Mesothelial cell of epicardium (in vitro differentiated cells): ENCODE measurements around the gene GFM2. TPM values are rescaled to one million over a fixed set of nuclear protein-coding genes. Genes with fewer than 3 reads are reported as not detected.
"Not testable (repeated sequence)": the region's sequence is repeated elsewhere in the genome, so short reads cannot be mapped to it uniquely, and the experiment has no call there.

Experiments
- DNase-seq, 2 experiments: peaks; one replicate each; pipeline ENCODE4 v3.0.0; 2021; ENCODE audit warnings: low spot score in 2 of 2; ENCODE audit not compliant: unreplicated experiment in 2 of 2
- H3K27ac Mint-ChIP-seq: 2 replicates; pipeline ENCODE4 v1.8.0; 2021; ENCODE audit warnings: mixed read lengths
- H3K27me3 Mint-ChIP-seq: 2 replicates; pipeline ENCODE4 v1.8.0; 2021; ENCODE audit warnings: low read depth, mixed read lengths
- H3K36me3 Mint-ChIP-seq: 2 replicates; pipeline ENCODE4 v1.8.0; 2021; ENCODE audit warnings: mixed read lengths
- H3K4me1 Mint-ChIP-seq: 2 replicates; pipeline ENCODE4 v1.8.0; 2021; ENCODE audit warnings: mixed read lengths
- H3K4me3 Mint-ChIP-seq: 2 replicates; pipeline ENCODE4 v1.8.0; 2021; ENCODE audit warnings: mild to moderate bottlenecking, moderate library complexity, mixed read lengths
- H3K9me3 Mint-ChIP-seq: 2 replicates; pipeline ENCODE4 v1.8.0; 2021; ENCODE audit warnings: mixed read lengths
- total RNA-seq: library from RNA; stranded (reverse); gene quantifications from 3 replicates; pipeline ENCODE4 v1.2.1, GENCODE V29; 2021
- TF ChIP-seq, protein P1 (sequence below): fragments of 200-600 bp; sonication (generic); IDR thresholded peaks from one replicate; pipeline ENCODE4 v1.5.0; 2021; ENCODE audit warnings: antibody characterized with exemption; ENCODE audit not compliant: unreplicated experiment

Gene GFM2
- total RNA-seq, 1 donor from 2014 or later: 34.3 TPM

DNA sequence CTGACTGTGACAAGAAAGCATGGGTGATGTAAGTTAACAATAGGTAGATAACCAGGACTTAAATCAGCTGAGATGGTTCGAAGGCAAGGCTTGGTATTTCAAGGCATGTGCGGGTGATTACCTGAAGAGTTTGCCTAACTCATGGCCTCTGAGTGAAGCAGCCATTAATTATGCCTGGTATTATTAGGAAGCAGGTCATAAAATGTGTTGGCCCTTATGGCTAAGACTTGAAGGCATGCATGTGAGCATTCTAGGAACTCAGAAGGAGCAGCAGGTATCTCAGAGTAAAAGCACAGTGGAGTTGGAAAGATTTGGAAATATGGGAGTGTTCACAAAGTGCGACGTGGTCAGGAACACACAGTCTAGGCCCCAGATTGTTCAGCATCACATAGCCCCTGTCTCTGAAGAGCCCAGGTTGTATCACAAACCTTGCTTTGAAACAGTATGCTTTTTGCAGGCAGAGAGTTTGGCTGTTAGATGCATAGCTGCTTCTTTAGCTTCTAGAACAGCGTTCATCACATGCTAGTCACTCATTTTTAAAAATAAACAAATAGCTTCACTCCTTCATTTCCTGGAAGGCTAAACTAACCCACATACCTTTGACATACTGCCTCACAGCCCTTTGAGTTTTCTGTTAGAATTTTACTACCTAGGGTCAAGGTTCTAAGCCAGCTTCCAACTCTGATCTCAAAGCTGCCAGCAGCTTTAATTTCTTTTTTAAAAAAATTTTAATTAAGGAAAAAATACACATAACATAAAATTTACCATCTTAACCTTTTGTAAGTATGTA is 79.8 kb downstream of the GFM2 start:
- peaks cover 4% of the 10 kb centered on the region for H3K36me3 Mint-ChIP-seq
- H3K27ac Mint-ChIP-seq: no peak overlapping the region
- no peak for DNase-seq
- H3K4me1 Mint-ChIP-seq: peaks cover 20% of the 10 kb centered on the region
- TF ChIP-seq, protein P1, sequence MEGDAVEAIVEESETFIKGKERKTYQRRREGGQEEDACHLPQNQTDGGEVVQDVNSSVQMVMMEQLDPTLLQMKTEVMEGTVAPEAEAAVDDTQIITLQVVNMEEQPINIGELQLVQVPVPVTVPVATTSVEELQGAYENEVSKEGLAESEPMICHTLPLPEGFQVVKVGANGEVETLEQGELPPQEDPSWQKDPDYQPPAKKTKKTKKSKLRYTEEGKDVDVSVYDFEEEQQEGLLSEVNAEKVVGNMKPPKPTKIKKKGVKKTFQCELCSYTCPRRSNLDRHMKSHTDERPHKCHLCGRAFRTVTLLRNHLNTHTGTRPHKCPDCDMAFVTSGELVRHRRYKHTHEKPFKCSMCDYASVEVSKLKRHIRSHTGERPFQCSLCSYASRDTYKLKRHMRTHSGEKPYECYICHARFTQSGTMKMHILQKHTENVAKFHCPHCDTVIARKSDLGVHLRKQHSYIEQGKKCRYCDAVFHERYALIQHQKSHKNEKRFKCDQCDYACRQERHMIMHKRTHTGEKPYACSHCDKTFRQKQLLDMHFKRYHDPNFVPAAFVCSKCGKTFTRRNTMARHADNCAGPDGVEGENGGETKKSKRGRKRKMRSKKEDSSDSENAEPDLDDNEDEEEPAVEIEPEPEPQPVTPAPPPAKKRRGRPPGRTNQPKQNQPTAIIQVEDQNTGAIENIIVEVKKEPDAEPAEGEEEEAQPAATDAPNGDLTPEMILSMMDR: no peak
- H3K9me3 Mint-ChIP-seq: no peaks in the 10 kb centered on the region
- no peaks in the 10 kb centered on the region for H3K27me3 Mint-ChIP-seq
- no peak overlapping the region for H3K4me3 Mint-ChIP-seq

DNA sequence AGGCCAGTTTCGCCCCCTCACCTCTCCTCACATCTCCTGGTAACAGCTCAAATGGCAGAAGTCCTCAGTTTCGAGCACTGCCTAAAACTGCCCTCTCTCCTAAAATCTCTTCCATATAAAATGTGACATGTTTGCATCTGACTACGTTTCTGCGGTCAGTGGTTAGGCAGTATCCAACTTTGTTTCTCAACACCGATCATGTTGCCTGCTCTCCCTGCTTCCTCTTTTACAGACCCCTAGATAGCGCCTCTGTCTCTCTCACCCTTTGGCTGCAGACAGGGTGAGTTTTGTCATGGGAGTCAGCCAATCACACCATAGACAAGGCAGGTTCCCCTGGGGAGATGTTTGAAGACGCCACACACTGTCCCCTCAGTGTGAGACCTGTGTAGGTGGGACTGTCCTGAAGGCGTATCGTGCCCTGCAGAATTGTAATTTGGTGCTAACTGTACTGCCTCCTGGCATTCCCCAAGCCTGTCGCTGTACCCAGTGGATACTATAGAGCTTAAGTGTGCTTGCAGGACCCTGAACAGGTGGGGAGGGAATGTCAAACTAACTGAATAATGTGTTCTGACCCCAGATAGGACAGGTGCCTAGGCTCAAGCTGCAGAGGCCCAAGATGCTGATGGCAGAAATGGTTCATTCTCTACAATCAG is 80.8 kb downstream of the GFM2 start:
- Mint-ChIP-seq H3K4me3 (peak overlapping the region; percentile 66), H3K27ac (peak overlapping the region; percentile 0), H3K27me3 (no peaks in the 10 kb centered on the region), H3K4me1 (peaks cover 20% of the 10 kb centered on the region), H3K9me3 (no peaks in the 10 kb centered on the region), H3K36me3 (peaks cover 4% of the 10 kb centered on the region)
- DNase-seq: no peak
- TF ChIP-seq, protein P1: no peak

DNA sequence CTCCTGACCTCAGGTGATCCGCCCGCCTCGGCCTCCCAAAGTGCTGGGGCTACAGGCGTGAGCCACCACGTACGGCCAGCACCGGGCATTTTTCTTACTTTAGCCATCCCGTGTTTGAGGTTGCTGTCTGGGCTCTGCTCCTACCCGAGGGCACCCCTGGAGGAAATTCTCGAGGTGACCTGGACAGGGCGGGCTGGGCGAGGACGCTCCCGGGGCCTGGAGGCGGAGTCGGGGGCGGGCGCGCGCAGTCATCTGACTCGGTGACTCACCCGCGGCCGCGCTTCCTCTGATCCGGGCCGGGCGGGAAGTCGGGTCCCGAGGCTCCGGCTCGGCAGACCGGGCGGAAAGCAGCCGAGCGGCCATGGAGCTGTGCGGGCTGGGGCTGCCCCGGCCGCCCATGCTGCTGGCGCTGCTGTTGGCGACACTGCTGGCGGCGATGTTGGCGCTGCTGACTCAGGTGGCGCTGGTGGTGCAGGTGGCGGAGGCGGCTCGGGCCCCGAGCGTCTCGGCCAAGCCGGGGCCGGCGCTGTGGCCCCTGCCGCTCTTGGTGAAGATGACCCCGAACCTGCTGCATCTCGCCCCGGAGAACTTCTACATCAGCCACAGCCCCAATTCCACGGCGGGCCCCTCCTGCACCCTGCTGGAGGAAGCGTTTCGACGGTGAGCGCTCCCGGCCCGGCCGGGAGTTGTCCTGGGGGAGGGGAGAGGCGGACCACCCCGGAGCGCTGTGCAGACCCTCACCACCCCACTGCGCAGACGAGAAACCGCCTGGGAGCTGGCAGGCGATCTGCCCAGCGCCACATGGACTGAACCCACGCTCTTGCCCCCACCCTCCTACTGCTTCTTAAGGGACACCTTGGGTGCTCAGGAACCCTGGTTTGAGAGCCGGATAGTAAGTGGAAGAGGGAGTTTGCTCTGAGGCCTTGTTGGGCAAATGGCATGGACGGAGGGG is 81.7 kb downstream of the GFM2 start, which contains the start of gene HEXB:
Gene HEXB (plus strand): TSS at position 334 of the 952 bp plus-strand sequence. CDS start 28 bp downstream, at position 362.
- H3K9me3 Mint-ChIP-seq: no peaks in the 10 kb centered on the region
- H3K36me3 Mint-ChIP-seq: peaks cover 1% of the 10 kb centered on the region
- H3K27ac Mint-ChIP-seq: peak within 1 kb of the TSS; percentile 55
- H3K4me3 Mint-ChIP-seq: peak within 1 kb of the TSS; percentile 66
- no peaks in the 10 kb centered on the region for H3K27me3 Mint-ChIP-seq
- H3K4me1 Mint-ChIP-seq: peaks cover 20% of the 10 kb centered on the region
- peak; percentile 61 to 79 for DNase-seq
- TF ChIP-seq, protein P1: no peak

DNA sequence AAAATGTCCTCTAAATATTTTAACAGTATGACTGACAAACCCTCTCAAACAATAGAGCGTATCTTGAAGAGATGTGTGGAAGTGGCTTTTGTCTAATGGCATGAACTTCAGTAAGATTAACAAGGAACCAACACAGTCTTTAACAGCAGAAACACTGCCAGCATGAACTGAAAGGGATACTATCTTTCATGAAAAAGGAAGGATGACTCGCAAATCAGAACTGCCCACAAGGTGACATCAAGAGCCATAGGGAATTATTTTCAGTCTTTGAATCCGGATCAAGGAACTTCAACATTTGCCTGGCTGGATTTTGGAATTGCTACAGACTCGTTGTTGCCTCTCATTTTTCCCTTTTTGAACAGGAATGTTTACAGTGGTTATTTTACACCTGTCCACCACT is 87.0 kb downstream of the GFM2 start:
- TF ChIP-seq, protein P1: no peak
- H3K9me3 Mint-ChIP-seq: no peaks in the 10 kb centered on the region
- peaks cover 9% of the 10 kb centered on the region for H3K4me1 Mint-ChIP-seq
- H3K27me3 Mint-ChIP-seq: no peaks in the 10 kb centered on the region
- DNase-seq: no peak
- no peak overlapping the region for H3K4me3 Mint-ChIP-seq
- H3K36me3 Mint-ChIP-seq: no peaks in the 10 kb centered on the region
- no peak overlapping the region for H3K27ac Mint-ChIP-seq

DNA sequence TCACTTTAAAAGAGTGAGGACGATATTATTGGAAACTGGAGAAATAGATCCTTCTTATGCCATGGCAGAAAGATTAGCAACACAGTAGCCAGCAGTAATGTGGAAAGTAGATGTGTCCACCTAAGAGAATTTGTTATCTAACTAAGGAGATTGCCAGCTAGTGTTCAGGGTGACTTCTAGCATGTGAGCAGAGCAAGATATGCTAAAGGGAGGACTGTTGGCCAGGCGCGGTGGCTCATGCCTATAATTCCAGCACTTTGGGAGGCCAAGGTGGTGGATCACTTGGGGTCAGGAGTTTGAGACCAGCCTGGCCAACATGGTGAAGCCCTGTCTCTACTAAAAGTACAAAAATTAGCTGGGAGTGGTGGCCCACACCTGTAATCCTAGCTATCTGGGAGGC is 87.6 kb downstream of the GFM2 start:
- H3K27me3 Mint-ChIP-seq, H3K4me1 Mint-ChIP-seq, H3K36me3 Mint-ChIP-seq, H3K4me3 Mint-ChIP-seq, H3K27ac Mint-ChIP-seq, H3K9me3 Mint-ChIP-seq, DNase-seq: not testable (repeated sequence)

DNA sequence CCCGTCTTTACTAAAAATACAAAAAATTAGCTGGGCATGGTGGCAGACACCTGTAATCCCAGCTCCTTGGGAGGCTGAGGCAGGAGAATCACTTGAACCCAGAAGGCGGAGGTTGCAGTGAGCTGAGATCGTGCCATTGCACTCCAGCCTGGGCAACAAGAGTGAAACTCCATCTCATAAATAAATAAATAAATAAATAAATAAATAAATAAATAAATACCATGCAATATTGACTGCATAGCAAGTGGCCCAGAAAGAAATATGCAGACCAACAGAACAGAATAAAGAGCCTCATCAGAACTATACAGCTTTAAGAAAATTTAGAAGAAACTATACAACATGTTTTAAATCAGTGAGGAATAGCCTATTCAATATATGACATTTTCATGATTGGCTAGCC is 88.8 kb downstream of the GFM2 start:
- not testable (repeated sequence) for H3K27me3 Mint-ChIP-seq

DNA sequence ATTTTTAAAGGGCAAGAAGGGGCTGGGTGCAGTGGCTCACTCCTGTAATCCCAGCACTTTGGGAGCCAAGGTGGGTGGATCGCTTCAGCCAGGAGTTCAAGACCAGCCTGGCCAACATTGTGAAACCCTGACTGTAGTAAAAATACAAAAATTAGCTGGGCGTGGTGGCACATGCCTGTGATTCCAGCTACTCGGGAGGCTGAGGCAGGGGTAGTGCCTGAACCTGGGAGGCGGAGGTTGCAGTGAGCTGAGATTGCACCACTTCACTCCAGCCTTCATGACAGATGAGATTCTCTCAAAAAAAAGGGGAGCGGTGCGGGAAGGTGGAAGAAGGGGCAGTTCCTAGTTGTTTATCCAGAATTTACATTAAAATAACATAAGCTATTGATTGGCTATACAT is 90.5 kb downstream of the GFM2 start:
- H3K9me3 Mint-ChIP-seq, H3K27me3 Mint-ChIP-seq, H3K4me3 Mint-ChIP-seq, H3K27ac Mint-ChIP-seq, H3K4me1 Mint-ChIP-seq, DNase-seq, H3K36me3 Mint-ChIP-seq: not testable (repeated sequence)

More for the DNA sequence above, 88.8 kb downstream of the GFM2 start:
- not testable (repeated sequence) for H3K4me3 Mint-ChIP-seq, DNase-seq, H3K36me3 Mint-ChIP-seq, H3K27ac Mint-ChIP-seq, H3K9me3 Mint-ChIP-seq
- H3K4me1 Mint-ChIP-seq: peaks cover 16% of the 10 kb centered on the region
